ENCODE measurements around the gene CABLES1.
A peak's percentile ranks its signal among the peaks of the same experiment; 100 is the strongest.
"Not testable (repeated sequence)": the region's sequence is repeated elsewhere in the genome, so short reads cannot be mapped to it uniquely, and the experiment has no call there.

Gene CABLES1

GRCh38 chr18:23105030-23105429 lies 30.3 kb upstream of the CABLES1 start:
- DNase-seq (ENCODE audit: low read depth): no peak
- H3K4me3 ChIP-seq (ENCODE audit: low read depth, low read length): no peak overlapping the region
- TF ChIP-seq, protein P1, sequence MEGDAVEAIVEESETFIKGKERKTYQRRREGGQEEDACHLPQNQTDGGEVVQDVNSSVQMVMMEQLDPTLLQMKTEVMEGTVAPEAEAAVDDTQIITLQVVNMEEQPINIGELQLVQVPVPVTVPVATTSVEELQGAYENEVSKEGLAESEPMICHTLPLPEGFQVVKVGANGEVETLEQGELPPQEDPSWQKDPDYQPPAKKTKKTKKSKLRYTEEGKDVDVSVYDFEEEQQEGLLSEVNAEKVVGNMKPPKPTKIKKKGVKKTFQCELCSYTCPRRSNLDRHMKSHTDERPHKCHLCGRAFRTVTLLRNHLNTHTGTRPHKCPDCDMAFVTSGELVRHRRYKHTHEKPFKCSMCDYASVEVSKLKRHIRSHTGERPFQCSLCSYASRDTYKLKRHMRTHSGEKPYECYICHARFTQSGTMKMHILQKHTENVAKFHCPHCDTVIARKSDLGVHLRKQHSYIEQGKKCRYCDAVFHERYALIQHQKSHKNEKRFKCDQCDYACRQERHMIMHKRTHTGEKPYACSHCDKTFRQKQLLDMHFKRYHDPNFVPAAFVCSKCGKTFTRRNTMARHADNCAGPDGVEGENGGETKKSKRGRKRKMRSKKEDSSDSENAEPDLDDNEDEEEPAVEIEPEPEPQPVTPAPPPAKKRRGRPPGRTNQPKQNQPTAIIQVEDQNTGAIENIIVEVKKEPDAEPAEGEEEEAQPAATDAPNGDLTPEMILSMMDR (IDR thresholded peaks at IDR 0.05; ENCODE audit: control insufficient read depth, extremely low read depth, insufficient read depth): no peak

- DNase-seq (ENCODE audit: low read depth): no peak
- TF ChIP-seq, protein P1 (IDR thresholded peaks at IDR 0.05; ENCODE audit: control insufficient read depth, extremely low read depth, insufficient read depth): no peak
- no peak overlapping the region for H3K4me3 ChIP-seq (ENCODE audit: low read depth, low read length)
Measured at GRCh38 chr18:23105581-23106219, 29.6 kb upstream of the CABLES1 start.

- TF ChIP-seq, protein P1 (IDR thresholded peaks at IDR 0.05; ENCODE audit: control insufficient read depth, extremely low read depth, insufficient read depth): no peak
- no peak for DNase-seq (ENCODE audit: low read depth)
- H3K4me3 ChIP-seq (ENCODE audit: low read depth, low read length): no peak overlapping the region
Measured at GRCh38 chr18:23106575-23106974, 28.7 kb upstream of the CABLES1 start.

GRCh38 chr18:23107718-23108117 lies 27.6 kb upstream of the CABLES1 start:
- TF ChIP-seq, protein P1 (IDR thresholded peaks at IDR 0.05; ENCODE audit: control insufficient read depth, extremely low read depth, insufficient read depth): no peak
- no peak overlapping the region for H3K4me3 ChIP-seq (ENCODE audit: low read depth, low read length)
- no peak for DNase-seq (ENCODE audit: low read depth)

GRCh38 chr18:23108496-23108895 lies 26.8 kb upstream of the CABLES1 start:
- H3K4me3 ChIP-seq (ENCODE audit: low read depth, low read length): no peak overlapping the region
- DNase-seq (ENCODE audit: low read depth): peak; percentile 45
- TF ChIP-seq, protein P1 (IDR thresholded peaks at IDR 0.05; ENCODE audit: control insufficient read depth, extremely low read depth, insufficient read depth): no peak

DNA sequence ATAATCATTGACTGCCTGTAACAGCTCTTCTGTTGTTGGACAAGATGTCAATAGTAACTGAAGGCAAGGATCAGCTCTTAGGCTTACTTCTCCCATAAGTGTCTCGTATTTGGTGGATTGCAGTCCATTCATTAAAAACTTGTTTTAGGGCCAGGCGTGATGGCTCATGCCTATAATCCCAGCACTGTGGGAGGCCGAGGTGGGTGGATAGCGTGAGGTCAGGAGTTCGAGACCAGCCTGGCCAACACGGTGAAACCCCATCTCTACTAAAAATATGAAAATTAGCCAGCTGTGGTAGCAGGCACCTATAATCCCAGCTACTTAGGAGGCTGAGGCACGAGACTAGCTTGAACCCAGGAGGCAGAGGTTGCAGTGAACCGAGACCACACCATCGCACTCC lies 26.1 kb upstream of the CABLES1 start:
- DNase-seq (ENCODE audit: low read depth); H3K4me3 ChIP-seq (ENCODE audit: low read depth, low read length): not testable (repeated sequence)

DNA sequence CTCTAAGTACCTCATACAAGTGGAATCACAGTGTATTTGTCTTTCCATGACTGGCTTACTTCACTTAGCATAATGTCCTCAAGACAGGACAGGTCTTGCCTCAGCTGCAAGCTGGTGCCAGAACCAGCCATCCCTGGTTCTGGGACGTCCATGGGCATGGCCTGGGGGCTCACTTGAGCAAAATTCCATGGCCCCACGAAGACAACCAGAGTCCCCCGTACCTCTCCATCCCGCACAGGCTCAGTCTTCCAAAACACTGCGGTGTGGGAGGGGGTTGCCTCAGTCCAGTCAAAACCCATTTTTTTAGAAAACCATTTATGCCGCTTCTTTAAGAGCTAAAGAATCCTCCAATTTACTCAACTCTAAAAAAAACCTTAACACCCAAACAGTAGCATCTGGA lies 21.7 kb upstream of the CABLES1 start:
- TF ChIP-seq, protein P1 (IDR thresholded peaks at IDR 0.05; ENCODE audit: control insufficient read depth, extremely low read depth, insufficient read depth): no peak
- no peak for DNase-seq (ENCODE audit: low read depth)

More for the DNA sequence above, 21.7 kb upstream of the CABLES1 start:
- H3K4me3 ChIP-seq (ENCODE audit: low read depth, low read length): no peak overlapping the region
